GM18499 (cell line): ENCODE measurements around the gene ADAMTS4.

ENCODE experiments used
- ATAC-seq: cut with Tn5 transposase; IDR thresholded peaks from one replicate; pipeline ENCODE4 v1.9.1; 2021; ENCODE audit warnings: moderate number of reproducible peaks; ENCODE audit not compliant: insufficient read depth, unreplicated experiment

Gene ADAMTS4

GRCh38 chr1:161158316-161159010 is 40.4 kb downstream of the ADAMTS4 start:
- no peak for ATAC-seq

GRCh38 chr1:161157867-161158266 is 41.0 kb downstream of the ADAMTS4 start:
- ATAC-seq, result no peak

- ATAC-seq, result peak; percentile 53
Observed at GRCh38 chr1:161153682-161154337, 45.0 kb downstream of the ADAMTS4 start, which contains the start of gene UFC1. TSS of gene UFC1 (plus strand) at chr1:161153978. CDS start at chr1:161153998, 20 bp downstream.

GRCh38 chr1:161153176-161153575 is 45.7 kb downstream of the ADAMTS4 start:
- ATAC-seq, result no peak

- ATAC-seq, result no peak
Observed at GRCh38 chr1:161145832-161146231, 53.0 kb downstream of the ADAMTS4 start.

GRCh38 chr1:161140755-161141400 is 58.0 kb downstream of the ADAMTS4 start:
- no peak for ATAC-seq

GRCh38 chr1:161139766-161140165 is 59.1 kb downstream of the ADAMTS4 start:
- ATAC-seq, result no peak

GRCh38 chr1:161138431-161138830 is 60.4 kb downstream of the ADAMTS4 start:
- no peak for ATAC-seq

GRCh38 chr1:161137881-161138280 is 61.0 kb downstream of the ADAMTS4 start:
- ATAC-seq, result no peak
